ENCODE data around the gene PLA2G6. TPM values are rescaled to one million over a fixed set of nuclear protein-coding genes. Genes with fewer than 3 reads are reported as not detected.
"Not testable (repeated sequence)": the region's sequence is repeated elsewhere in the genome, so short reads cannot be mapped to it uniquely, and the experiment has no call there.

The PLA2G6 gene
- total RNA-seq, 1 donor from 2014 or later: 36.0 TPM

DNA sequence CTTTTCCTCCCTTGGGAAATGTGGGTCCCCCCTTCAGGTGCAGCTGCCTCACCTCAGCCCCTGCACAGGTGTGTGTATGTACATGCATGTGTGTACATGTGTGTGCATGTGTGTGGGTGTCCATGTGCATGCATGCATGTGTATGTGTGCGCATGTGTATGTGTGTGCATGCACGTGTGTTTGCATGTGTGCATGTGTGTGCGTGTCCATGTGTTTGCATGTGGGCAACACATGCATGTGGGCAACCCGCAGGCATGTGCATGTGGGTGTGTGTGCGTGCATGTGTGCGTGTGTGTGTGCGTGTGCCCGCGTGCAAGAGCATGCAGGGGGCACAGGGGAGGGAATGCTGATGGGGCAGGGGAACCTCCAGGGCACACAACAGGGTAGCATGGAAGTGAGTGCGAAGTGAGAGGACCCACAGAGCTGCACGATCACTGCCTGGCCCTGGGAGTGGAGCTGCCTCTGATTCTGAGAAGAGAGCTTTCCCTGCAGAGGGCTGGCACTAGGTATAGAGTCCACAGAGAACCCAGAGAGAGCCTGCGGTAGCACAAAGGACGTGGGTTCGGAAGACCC, 56.5 kb downstream of the PLA2G6 start:
- no peaks in the 10 kb centered on the region for H3K27me3 Mint-ChIP-seq (ENCODE audit: low read depth)
- no peak for DNase-seq (ENCODE audit: low spot score)
- intact Hi-C loops (cut with micrococcal nuclease): no loop called here
- H3K36me3 Mint-ChIP-seq (ENCODE audit: low read depth): no peaks in the 10 kb centered on the region
- no peak overlapping the region for H3K27ac Mint-ChIP-seq
- H3K9me3 Mint-ChIP-seq: no peaks in the 10 kb centered on the region
- peaks cover 3% of the 10 kb centered on the region for H3K4me1 Mint-ChIP-seq (ENCODE audit: low read depth)
- no peak overlapping the region for H3K4me3 Mint-ChIP-seq (ENCODE audit: low read depth)

DNA sequence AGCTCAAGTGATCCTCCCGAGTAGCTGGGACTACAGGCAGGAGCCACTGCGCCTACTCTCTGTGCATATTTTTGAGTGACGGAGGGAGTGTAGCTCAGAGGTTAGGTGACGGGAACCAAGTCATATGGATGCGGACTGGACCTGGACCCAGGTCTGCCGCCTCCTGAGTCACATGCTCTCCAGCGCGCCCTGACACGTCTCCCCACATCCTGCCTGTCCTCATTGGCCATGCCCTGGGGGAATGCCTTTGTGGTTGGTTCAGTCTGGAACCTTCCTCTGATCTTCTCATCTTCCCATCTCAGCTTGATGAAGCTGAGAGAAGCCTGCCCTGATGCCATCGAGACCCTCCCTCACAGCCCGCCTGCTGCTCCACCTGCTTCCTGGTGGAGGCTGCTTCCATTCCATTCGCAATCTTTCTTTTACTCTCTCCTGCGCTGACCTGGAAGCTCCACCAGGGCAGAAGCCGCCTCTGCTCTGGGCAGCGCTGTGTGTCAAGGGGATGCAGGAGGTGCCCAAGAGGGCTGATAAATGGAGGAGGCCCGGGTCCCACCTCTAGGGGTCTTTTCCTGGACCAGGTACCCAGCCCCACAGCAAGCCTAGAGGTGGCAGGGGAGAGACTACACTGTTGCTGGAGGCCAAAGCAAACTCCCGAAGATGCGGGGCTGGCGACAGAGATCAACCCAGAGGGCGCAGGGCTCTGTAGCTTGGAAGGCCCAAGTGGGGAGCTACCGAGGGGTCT, 57.2 kb downstream of the PLA2G6 start:
- H3K9me3 Mint-ChIP-seq: no peaks in the 10 kb centered on the region
- intact Hi-C loops (cut with micrococcal nuclease): no loop called here
- H3K4me1 Mint-ChIP-seq (ENCODE audit: low read depth): peaks cover 3% of the 10 kb centered on the region
- H3K4me3 Mint-ChIP-seq (ENCODE audit: low read depth): no peak overlapping the region
- DNase-seq (ENCODE audit: low spot score): no peak
- H3K27me3 Mint-ChIP-seq (ENCODE audit: low read depth): no peaks in the 10 kb centered on the region
- no peaks in the 10 kb centered on the region for H3K36me3 Mint-ChIP-seq (ENCODE audit: low read depth)
- H3K27ac Mint-ChIP-seq: no peak overlapping the region

DNA sequence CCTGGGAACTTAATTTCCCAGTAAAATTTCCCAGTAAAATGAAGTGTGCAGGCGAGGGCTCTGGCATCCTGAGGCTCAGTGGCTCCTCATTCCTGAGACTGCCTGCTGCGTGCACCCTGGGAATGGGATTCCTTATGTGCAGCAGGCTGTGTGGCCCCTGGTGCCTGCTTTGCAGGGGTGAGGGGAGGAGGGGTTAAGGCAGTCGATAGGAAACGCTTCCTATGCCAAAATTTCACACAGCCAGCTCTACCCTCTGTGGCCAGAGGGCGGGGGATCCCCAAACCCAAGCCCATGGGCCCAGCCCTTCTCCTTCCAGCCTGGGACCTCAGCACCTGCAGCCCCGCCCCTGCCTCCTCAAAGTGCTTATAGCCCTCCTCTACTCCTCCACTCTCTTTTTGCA, 59.0 kb downstream of the PLA2G6 start:
- intact Hi-C loops (cut with micrococcal nuclease): no loop called here
- Mint-ChIP-seq H3K4me1 (ENCODE audit: low read depth) (peaks cover 3% of the 10 kb centered on the region), H3K4me3 (ENCODE audit: low read depth) (no peak overlapping the region), H3K9me3 (no peaks in the 10 kb centered on the region), H3K36me3 (ENCODE audit: low read depth) (no peaks in the 10 kb centered on the region), H3K27me3 (ENCODE audit: low read depth) (no peaks in the 10 kb centered on the region), H3K27ac (no peak overlapping the region)
- DNase-seq (ENCODE audit: low spot score): no peak

GRCh38 chr22:38120359-38121110, 61.1 kb downstream of the PLA2G6 start:
- Mint-ChIP-seq H3K27ac (no peak overlapping the region), H3K36me3 (ENCODE audit: low read depth) (no peaks in the 10 kb centered on the region), H3K4me1 (ENCODE audit: low read depth) (peaks cover 3% of the 10 kb centered on the region), H3K9me3 (no peaks in the 10 kb centered on the region), H3K4me3 (ENCODE audit: low read depth) (no peak overlapping the region), H3K27me3 (ENCODE audit: low read depth) (no peaks in the 10 kb centered on the region)
- intact Hi-C loops (cut with micrococcal nuclease): no loop called here
- no peak for DNase-seq (ENCODE audit: low spot score)

- intact Hi-C loops (cut with micrococcal nuclease); H3K4me1 Mint-ChIP-seq (ENCODE audit: low read depth); H3K36me3 Mint-ChIP-seq (ENCODE audit: low read depth); H3K9me3 Mint-ChIP-seq; H3K27me3 Mint-ChIP-seq (ENCODE audit: low read depth); DNase-seq (ENCODE audit: low spot score); H3K4me3 Mint-ChIP-seq (ENCODE audit: low read depth); H3K27ac Mint-ChIP-seq: not testable (repeated sequence)
Observed at GRCh38 chr22:38118747-38119146, 62.9 kb downstream of the PLA2G6 start.

DNA sequence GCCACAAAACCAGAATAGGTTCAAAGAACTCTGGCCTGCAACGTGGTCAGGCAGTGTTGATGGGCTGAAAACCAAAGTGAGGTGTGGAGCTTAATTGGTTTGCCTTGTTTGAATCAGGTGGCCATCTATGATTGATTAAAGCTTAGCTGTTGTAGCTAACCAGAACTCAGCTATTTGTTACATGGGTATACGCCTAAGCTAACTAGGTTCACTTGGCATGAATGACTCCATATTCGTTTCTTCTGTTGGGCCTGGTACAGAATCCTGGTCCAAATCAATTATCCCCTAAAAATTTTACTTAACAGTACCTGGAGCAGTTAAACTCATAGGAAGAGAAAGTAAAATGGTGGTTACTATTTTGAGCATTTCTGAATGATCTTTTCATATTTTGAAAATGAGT, 63.4 kb downstream of the PLA2G6 start:
- Mint-ChIP-seq H3K4me3 (ENCODE audit: low read depth) (no peak overlapping the region), H3K4me1 (ENCODE audit: low read depth) (no peaks in the 10 kb centered on the region), H3K27me3 (ENCODE audit: low read depth) (no peaks in the 10 kb centered on the region), H3K27ac (no peak overlapping the region), H3K36me3 (ENCODE audit: low read depth) (peaks cover 3% of the 10 kb centered on the region), H3K9me3 (no peaks in the 10 kb centered on the region)
- intact Hi-C loops (cut with micrococcal nuclease): no loop called here
- no peak for DNase-seq (ENCODE audit: low spot score)

DNA sequence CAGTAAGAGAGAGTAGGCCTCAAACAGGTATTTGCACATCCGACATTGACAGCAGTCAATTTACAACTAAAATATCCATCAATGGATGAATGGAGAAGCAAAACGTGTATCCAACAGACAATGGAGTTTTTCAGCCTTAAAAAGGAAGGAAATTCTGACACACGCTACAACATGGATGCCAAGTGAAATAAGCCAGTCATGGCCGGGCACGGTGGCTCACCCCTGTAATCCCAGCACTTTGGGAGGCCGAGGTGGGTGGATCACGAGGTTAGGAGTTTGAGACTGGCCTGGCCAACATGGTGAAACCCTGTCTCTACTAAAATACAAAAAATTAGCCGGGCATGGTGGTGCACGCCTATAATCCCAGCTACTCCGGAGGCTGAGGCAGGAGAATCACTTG, 64.1 kb downstream of the PLA2G6 start:
- H3K27me3 Mint-ChIP-seq (ENCODE audit: low read depth); H3K4me1 Mint-ChIP-seq (ENCODE audit: low read depth); H3K27ac Mint-ChIP-seq; H3K9me3 Mint-ChIP-seq; intact Hi-C loops (cut with micrococcal nuclease); H3K4me3 Mint-ChIP-seq (ENCODE audit: low read depth); H3K36me3 Mint-ChIP-seq (ENCODE audit: low read depth); DNase-seq (ENCODE audit: low spot score): not testable (repeated sequence)

GRCh38 chr22:38115423-38116205, 66.0 kb downstream of the PLA2G6 start:
- intact Hi-C loops (cut with micrococcal nuclease): no loop called here
- Mint-ChIP-seq H3K27ac (no peak overlapping the region), H3K4me1 (ENCODE audit: low read depth) (no peaks in the 10 kb centered on the region)

DNA sequence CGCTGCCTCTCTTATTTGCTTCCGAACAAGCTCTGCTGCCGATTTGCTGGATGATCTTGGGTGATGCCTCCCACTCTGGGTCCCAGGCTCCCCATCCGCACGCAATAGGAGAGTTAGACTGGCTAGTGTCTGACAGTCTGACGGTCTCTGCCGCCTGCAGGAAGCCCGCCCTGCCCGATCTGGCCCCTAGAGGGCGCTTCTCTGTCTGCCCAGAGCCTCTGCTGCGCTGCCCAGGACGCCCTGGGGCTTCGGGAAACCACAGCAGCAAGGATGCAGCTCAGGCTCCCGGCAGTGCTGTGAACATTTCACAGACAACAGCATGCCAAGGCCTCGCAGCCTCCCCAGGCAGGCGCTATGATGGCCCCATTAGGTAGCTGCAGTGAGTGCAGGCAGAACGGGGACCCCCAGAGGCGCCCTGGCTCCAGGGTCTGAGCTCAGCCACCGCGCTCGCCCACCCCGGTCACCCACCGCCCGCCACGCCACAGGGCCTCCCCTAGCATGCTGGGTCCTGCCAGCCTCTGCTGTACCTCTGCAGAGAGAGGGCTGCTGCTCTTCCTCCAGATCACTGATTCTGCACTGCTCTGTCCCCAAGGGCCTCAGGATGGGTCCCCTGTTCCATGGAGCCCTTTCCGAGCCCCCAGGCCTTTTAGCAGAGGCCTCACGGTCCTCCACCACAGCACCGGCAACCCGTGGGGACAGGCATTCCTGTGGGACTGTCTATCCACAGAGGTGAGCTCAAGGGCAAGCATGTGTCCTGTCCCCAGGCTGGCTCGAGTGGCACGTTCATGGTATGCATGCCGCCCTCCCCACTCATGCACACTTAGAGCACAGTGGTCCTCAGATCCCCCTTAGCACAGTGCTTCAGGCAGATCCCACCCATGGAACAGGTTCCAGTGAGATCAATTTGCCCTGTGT, 66.9 kb downstream of the PLA2G6 start:
- no peak overlapping the region for H3K27ac Mint-ChIP-seq
- H3K36me3 Mint-ChIP-seq (ENCODE audit: low read depth): peaks cover 3% of the 10 kb centered on the region
- H3K4me1 Mint-ChIP-seq (ENCODE audit: low read depth): no peaks in the 10 kb centered on the region
- intact Hi-C loops (cut with micrococcal nuclease): no loop called here
- no peaks in the 10 kb centered on the region for H3K9me3 Mint-ChIP-seq
- peak; percentile 67 for DNase-seq (ENCODE audit: low spot score)
- no peaks in the 10 kb centered on the region for H3K27me3 Mint-ChIP-seq (ENCODE audit: low read depth)
- H3K4me3 Mint-ChIP-seq (ENCODE audit: low read depth): no peak overlapping the region

More at GRCh38 chr22:38115423-38116205, 66.0 kb downstream of the PLA2G6 start:
- Mint-ChIP-seq H3K36me3 (ENCODE audit: low read depth) (peaks cover 3% of the 10 kb centered on the region), H3K4me3 (ENCODE audit: low read depth) (no peak overlapping the region), H3K9me3 (no peaks in the 10 kb centered on the region), H3K27me3 (ENCODE audit: low read depth) (no peaks in the 10 kb centered on the region)
- no peak for DNase-seq (ENCODE audit: low spot score)

GRCh38 chr22:38112381-38112780, 69.2 kb downstream of the PLA2G6 start:
- no peaks in the 10 kb centered on the region for H3K27me3 Mint-ChIP-seq (ENCODE audit: low read depth)
- H3K4me1 Mint-ChIP-seq (ENCODE audit: low read depth): no peaks in the 10 kb centered on the region
- DNase-seq (ENCODE audit: low spot score): no peak
- no peak overlapping the region for H3K4me3 Mint-ChIP-seq (ENCODE audit: low read depth)
- intact Hi-C loops (cut with micrococcal nuclease): no loop called here
- no peak overlapping the region for H3K27ac Mint-ChIP-seq
- H3K9me3 Mint-ChIP-seq: no peaks in the 10 kb centered on the region
- H3K36me3 Mint-ChIP-seq (ENCODE audit: low read depth): peaks cover 3% of the 10 kb centered on the region

- no peaks in the 10 kb centered on the region for H3K4me1 Mint-ChIP-seq (ENCODE audit: low read depth)
- H3K27ac Mint-ChIP-seq: no peak overlapping the region
- no peaks in the 10 kb centered on the region for H3K9me3 Mint-ChIP-seq
- H3K27me3 Mint-ChIP-seq (ENCODE audit: low read depth): no peaks in the 10 kb centered on the region
- no peak overlapping the region for H3K4me3 Mint-ChIP-seq (ENCODE audit: low read depth)
- peaks cover 3% of the 10 kb centered on the region for H3K36me3 Mint-ChIP-seq (ENCODE audit: low read depth)
- DNase-seq (ENCODE audit: low spot score): no peak
- intact Hi-C loops (cut with micrococcal nuclease): no loop called here
Observed at GRCh38 chr22:38111925-38112355, 69.7 kb downstream of the PLA2G6 start.
